ENCODE data around the gene CLCN2. TPM values are rescaled to one million over a fixed set of nuclear protein-coding genes. Genes with fewer than 3 reads are reported as not detected.

Gene CLCN2
- total RNA-seq, 1 experiment from 2014 or later, result 21.6 TPM

GRCh38 chr3:184352149-184352785 lies 9.1 kb downstream of the CLCN2 start:
- CTCF ChIA-PET, result no interaction called here
- no peak overlapping the region for H2AFZ ChIP-seq (ENCODE audit: low read depth, low read length, poor library complexity, severe bottlenecking)
- TF ChIP-seq ZFX (IDR thresholded peaks at IDR 0.05) (no peak), SIN3A (IDR thresholded peaks at IDR 0.05; ENCODE audit: low read depth) (no peak), FOSL1 (IDR thresholded peaks at IDR 0.05; ENCODE audit: low read depth) (no peak), YY1 (IDR thresholded peaks at IDR 0.05; ENCODE audit: extremely low read depth, insufficient replicate concordance, low read depth, low read length) (no peak), REST (IDR thresholded peaks at IDR 0.05; ENCODE audit: low read depth) (no peak), SP1 (IDR thresholded peaks at IDR 0.05; ENCODE audit: low read depth) (no peak), POLR2AphosphoS5 (IDR thresholded peaks at IDR 0.05; ENCODE audit: low read depth, low read length) (no peak), ELF1 (IDR thresholded peaks at IDR 0.05; ENCODE audit: borderline replicate concordance, low read depth) (no peak), JUND (IDR thresholded peaks at IDR 0.05) (no peak), TCF7L2 (IDR thresholded peaks at IDR 0.05; ENCODE audit: borderline replicate concordance, extremely low read depth, insufficient read depth, insufficient read length) (no peak), ZNF274 (IDR thresholded peaks at IDR 0.05; ENCODE audit: low read depth, low read length) (no peak), EGR1 (IDR thresholded peaks at IDR 0.05; ENCODE audit: low read depth) (no peak), ATF3 (IDR thresholded peaks at IDR 0.05) (no peak), EZH2 (IDR thresholded peaks at IDR 0.05) (no peak), ZBTB33 (IDR thresholded peaks at IDR 0.05; ENCODE audit: extremely low read depth, insufficient replicate concordance, low read length) (no peak), RAD21 (IDR thresholded peaks at IDR 0.05; ENCODE audit: low read depth) (no peak), CEBPB (IDR thresholded peaks at IDR 0.05; ENCODE audit: low read depth) (no peak), POLR2A (IDR thresholded peaks at IDR 0.05; ENCODE audit: borderline replicate concordance, extremely low read depth, insufficient read depth, insufficient read length) (no peak), CBX3 (IDR thresholded peaks at IDR 0.05; ENCODE audit: low read depth) (no peak), CTCF (IDR thresholded peaks at IDR 0.05 in 2 of 3, conservative IDR thresholded peaks at IDR 0.05 in 1 of 3; ENCODE audit: borderline replicate concordance in 1 of 3, insufficient read depth in 1 of 3, low read depth in 2 of 3, low read length in 2 of 3) (no peak)
- no TSS peak for BruUV-seq (replicated peaks)
- POLR2A ChIA-PET, result interaction anchor here (1.4 kb wide), 1 partner anchor 10 kb away, joined by 4 read pairs; no protein-coding TSS in a partner anchor
- no peaks in the 10 kb centered on the region for H3K9me3 ChIP-seq (ENCODE audit: control insufficient read depth in 1 of 2, insufficient read depth in 1 of 2, low read depth in 1 of 2, low read length in 2 of 2)
- RAD21 ChIA-PET (ENCODE audit: low non-redundant PET in 1 of 2, low total read pairs in 2 of 2, uncharacterized antibody in 2 of 2, unreplicated experiment in 2 of 2), result no interaction called here
- no peak overlapping the region for H3K4me3 ChIP-seq (replicated peaks in 1 of 2; ENCODE audit: low read depth in 1 of 2, low read length in 2 of 2)
- H3K27ac ChIP-seq (ENCODE audit: low read depth, low read length), result no peak overlapping the region; the same call in 1 of the 2 replicates
- ATAC-seq (no peak), DNase-seq (ENCODE audit: low read depth, low spot score) (no peak)
- no peaks in the 10 kb centered on the region for H3K79me2 ChIP-seq (ENCODE audit: insufficient read depth, low read length)
- H3K4me1 ChIP-seq (ENCODE audit: control insufficient read depth in 1 of 2, insufficient read depth in 2 of 2, low read length in 2 of 2), result peaks cover 0 to 3% of the 10 kb centered on the region in 2 experiments; a peak in 1 of 4 replicates
- no peaks in the 10 kb centered on the region for H3K27me3 ChIP-seq (ENCODE audit: insufficient read depth, low read length)
- intact Hi-C loops (cut with micrococcal nuclease), result no loop called here
- H3K36me3 ChIP-seq (ENCODE audit: control insufficient read depth in 1 of 2, insufficient read depth in 2 of 2, low read length in 2 of 2), result peaks cover 19 to 21% of the 10 kb centered on the region in 2 experiments; a peak in 3 of 4 replicates
- no peaks in the 10 kb centered on the region for H3K9me2 ChIP-seq (ENCODE audit: insufficient read depth)
- H3K9ac ChIP-seq (ENCODE audit: low read length), result no peak overlapping the region
- H4K20me1 ChIP-seq (ENCODE audit: insufficient read depth), result no peaks in the 10 kb centered on the region
- no peak overlapping the region for H3K4me2 ChIP-seq (ENCODE audit: low read length)
